ENCODE results near the gene LCE2D.
"Not testable (repeated sequence)": the region's sequence is repeated elsewhere in the genome, so short reads cannot be mapped to it uniquely, and the experiment has no call there.

LCE2D gene

DNA sequence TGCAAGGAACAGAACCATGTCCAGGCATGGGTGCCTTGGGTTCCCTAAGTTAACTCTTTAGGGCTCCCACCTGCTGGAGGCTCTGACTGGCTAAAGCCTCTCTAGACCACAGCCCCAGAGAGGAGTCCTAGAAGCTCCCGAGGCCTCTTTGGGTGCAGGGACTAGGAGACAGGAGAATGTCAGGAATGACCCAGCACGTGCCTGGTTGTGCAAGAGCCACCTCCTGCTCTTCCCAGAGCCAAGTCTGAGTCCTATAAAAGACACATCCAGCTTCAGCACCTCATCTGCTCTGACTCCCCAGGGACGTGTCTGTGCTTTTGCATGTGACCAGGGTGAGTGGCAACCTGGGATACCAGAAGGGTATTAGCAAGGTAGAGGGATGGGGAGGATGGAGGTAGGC is at the start of gene LCE2D:
LCE2D (plus strand) TSS at position 283 of the 400 bp plus-strand sequence. CDS start 726 bp downstream, outside the sequence.
- intact Hi-C loops (cut with DNase I), result no loop called here
- DNase-seq, result no peak

- intact Hi-C loops (cut with DNase I), result no loop called here
Observed at GRCh38 chr1:152613511-152613910, 49.7 kb upstream of the LCE2D start, which contains the start of gene LCE3B. TSS of gene LCE3B (plus strand) at chr1:152613811. CDS start at chr1:152613811, 0 bp downstream.

GRCh38 chr1:152621993-152622392 is 41.2 kb upstream of the LCE2D start:
- no peak for DNase-seq
- intact Hi-C loops (cut with DNase I), result no loop called here

More at GRCh38 chr1:152613511-152613910, 49.7 kb upstream of the LCE2D start, which contains the start of gene LCE3B:
- no peak for DNase-seq

DNA sequence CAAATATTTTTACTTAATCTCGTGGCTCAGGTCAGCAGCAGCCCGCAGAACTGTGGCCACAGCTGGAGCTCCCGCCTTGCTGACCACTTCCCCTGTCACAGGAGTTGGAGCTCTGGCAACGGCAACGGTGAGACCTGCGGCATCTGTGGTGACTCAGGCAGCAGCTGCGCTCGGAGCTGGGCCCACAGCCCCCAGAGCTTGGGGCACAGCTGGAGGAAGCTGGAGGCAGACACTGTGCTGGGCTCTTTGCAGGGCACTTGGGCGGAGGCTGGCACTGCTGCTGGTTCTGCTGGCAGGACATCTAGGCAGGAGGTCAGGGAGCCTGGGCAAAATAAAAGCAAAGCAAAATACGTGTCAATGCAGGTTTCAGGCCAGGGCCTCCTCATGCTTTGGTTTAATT is 40.4 kb upstream of the LCE2D start, which contains the start of gene LCE3A:
LCE3A (minus strand) TSS at position 301 of the 400 bp plus-strand sequence; CDS start at position 301, 0 bp downstream.
- intact Hi-C loops (cut with DNase I), result no loop called here
- DNase-seq, result no peak

- intact Hi-C loops (cut with DNase I), result no loop called here
Observed at GRCh38 chr1:152623203-152623844, 39.9 kb upstream of the LCE2D start.

GRCh38 chr1:152626744-152627143 is 36.4 kb upstream of the LCE2D start:
- DNase-seq, result no peak
- intact Hi-C loops (cut with DNase I), result no loop called here

More at GRCh38 chr1:152623203-152623844, 39.9 kb upstream of the LCE2D start:
- DNase-seq, result no peak

DNA sequence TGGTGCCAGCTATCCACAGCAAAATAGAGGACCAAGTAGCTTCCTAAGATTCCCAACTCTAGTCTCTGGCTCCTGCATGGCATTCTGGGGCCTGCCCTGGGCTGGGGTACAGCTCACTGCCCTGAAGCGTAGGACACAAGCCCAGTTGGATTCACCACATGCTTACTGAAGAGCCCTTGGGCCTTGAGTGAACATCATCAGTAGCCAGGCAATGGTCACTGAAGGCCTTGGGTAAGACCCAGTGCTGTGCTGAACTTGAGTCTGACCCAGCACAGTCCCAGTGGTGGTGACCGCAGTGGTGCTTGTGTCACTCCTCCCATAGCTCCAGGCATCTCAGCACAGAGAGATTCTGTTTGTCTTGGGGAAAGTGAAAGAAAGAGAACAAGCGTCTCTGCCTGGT is 32.6 kb upstream of the LCE2D start:
- DNase-seq, result no peak
- intact Hi-C loops (cut with DNase I), result no loop called here

GRCh38 chr1:152640351-152640750 is 22.8 kb upstream of the LCE2D start:
- intact Hi-C loops (cut with DNase I), result no loop called here
- no peak for DNase-seq

DNA sequence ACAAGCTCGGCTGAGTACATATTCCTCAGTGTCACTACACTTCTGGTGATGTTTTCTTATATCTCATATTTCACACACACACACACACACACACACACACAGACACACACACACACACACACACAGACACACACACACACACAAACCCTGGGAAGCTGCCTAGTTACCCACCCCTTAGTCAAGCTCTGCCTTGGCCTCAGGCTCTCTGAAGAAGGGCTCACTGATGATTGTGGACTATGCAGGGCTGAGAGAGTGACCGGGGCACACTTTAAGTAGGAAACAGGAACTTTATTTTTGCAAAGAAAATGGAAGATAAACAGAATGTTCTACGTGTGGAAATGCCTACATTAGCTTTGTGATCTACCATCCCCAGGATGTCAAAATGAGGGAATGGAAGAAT is 19.2 kb upstream of the LCE2D start:
- no peak for DNase-seq
- intact Hi-C loops (cut with DNase I), result no loop called here

DNA sequence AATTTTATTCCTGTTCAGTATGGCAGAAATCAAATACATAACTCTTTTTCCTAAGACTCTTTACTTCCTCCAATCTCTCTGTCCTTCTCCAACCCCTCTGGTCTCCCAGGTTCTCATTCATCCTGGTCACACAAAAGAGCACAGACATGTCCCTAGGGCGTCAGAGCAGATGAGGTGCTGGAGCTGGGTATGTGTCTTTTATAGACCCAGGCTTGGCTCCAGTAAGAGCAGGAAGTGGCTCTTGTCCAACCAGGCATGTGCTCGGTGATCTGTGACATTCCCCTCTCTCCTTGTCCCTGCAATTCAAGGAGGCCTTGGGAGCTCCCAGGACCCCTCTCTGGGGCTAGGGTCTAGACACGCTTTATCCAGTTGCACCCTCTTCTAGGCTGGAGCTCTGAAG is 18.0 kb upstream of the LCE2D start:
- intact Hi-C loops (cut with DNase I), result no loop called here
- DNase-seq, result no peak

DNA sequence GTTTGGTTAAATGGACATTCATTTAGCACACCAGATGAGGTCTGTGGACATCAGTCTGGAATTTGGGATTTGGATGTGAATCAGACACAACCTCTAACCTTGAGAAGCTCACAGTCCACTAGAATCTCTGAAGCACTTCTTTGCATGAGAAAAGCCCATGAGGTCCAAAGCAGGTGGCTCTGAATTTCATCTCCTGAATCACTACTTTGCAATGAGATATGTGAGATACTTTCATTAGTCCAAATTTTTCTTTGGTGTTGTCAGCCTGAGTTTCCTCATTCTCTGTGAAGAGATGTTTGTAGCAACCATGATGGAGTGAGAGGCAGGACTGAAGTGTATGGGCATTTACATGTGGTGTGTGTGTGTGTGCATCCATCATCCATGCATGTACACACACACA is 16.5 kb upstream of the LCE2D start:
- no peak for DNase-seq
- intact Hi-C loops (cut with DNase I), result no loop called here

GRCh38 chr1:152654110-152654509 is 9.1 kb upstream of the LCE2D start:
- peak; percentile 11 to 86 (median 60) for DNase-seq
- intact Hi-C loops (cut with DNase I), result loop anchor here (10.0 kb wide), 1 partner anchor 571 kb away; no protein-coding TSS in a partner anchor

DNA sequence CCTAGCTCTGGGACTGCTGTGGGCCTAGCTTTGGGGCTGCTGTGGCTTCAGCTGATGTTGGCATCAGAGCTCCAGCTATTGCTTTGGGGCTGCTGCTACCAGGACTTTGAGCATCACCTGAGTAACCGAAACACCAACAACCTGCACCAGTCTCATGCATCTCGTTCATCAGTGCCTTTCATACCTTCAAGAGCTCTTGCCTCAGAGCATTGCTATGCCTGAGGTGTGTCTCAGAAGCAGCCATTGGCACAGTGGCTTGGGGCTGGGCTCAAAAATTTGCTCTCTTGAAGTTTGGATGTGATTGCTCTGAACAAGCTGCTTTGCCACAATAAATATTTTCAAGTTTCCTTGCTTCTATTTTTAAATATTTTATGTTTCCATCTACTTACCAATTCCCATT is 6.7 kb upstream of the LCE2D start:
- DNase-seq, result no peak
- intact Hi-C loops (cut with DNase I), result loop anchor here (10.0 kb wide), 1 partner anchor 568 kb away; no protein-coding TSS in a partner anchor

DNA sequence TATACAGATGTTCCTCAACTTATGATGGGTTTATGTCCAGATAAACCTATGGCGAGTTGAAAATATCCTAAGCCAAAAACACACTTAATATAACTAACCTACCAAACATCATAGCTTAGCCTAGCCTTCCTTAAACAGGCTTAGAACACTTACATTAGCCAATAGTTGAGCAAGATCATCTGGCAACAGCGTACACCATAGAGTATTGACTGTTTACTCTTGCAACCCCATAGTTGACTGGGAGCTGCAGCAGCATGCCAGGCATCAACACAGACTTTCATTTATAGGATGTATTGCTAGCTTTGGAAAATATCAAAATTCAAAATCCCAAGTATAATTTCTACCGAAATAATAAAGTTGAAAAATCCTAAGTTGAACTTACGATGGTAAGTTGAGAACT is 5.5 kb upstream of the LCE2D start:
- DNase-seq, result no peak
- intact Hi-C loops (cut with DNase I), result loop anchor here (10.0 kb wide), 1 partner anchor 567 kb away; no protein-coding TSS in a partner anchor

DNA sequence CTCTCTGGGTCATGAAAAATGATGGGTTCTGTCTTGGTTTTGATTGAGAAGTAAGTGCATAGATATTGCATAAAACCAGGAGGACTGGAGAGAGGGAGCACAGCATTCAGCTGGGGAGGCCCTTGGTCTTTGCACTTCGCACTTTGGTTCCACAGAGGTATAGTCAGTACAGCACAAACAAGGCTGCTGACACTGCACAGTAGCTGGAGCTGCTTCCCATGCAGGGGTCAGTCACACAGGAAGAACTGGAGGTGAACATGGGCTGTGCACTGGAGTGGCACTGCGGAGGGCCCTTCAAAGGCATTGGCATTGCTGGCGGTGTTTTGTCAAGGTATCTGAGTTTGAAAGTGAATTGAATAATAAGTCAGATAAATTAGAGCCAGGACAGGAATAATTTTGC is 4.5 kb upstream of the LCE2D start:
- no peak for DNase-seq
- intact Hi-C loops (cut with DNase I), result loop anchor here (10.0 kb wide), 1 partner anchor 566 kb away; no protein-coding TSS in a partner anchor

DNA sequence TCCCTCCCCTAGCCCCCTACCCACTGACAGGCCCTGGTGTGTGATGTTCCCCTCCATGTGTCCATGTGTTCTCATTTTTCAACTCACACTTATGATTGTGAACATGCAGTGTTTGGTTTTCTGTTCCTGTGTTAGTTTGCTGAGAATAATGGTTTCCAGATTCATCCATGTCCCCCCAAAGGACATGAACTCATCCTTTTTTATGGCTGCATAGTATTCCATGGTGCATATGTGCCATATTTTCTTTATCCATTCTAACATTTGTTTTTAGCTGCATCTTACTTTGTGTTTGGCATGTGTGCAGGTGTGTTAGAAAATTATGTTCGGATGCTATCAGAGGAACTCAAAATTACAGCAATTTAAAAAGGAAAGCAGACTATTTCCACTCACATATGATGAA is 3.0 kb downstream of the LCE2D start:
- intact Hi-C loops (cut with DNase I), result not testable (repeated sequence)

GRCh38 chr1:152667648-152668047 is 4.5 kb downstream of the LCE2D start:
- intact Hi-C loops (cut with DNase I), result no loop called here
- no peak for DNase-seq

More for the DNA sequence above, 3.0 kb downstream of the LCE2D start:
- not testable (repeated sequence) for DNase-seq

DNA sequence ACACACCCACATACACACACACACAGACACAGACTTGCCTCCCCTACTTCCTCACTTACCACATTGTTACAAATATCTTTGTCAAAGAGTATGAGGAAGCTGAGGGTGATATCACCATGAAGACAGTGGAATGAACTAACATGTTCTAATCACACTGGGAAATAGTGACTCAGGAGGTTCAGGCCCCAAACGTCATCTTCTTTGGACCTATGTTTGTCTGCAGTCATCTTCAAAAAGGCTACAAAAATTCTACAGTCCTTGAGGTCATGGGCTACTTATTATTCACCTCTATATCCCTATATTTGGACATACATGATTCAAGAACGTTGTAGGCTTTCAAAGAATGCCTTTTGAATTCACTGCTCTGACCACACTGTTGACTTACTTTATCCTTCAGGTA is 9.8 kb downstream of the LCE2D start:
- no peak for DNase-seq
- intact Hi-C loops (cut with DNase I), result no loop called here

GRCh38 chr1:152674983-152675382 is 11.8 kb downstream of the LCE2D start, which contains the start of gene LCE2C:
TSS of gene LCE2C (plus strand) at chr1:152675279. CDS start at chr1:152676016, 737 bp downstream.
- DNase-seq; intact Hi-C loops (cut with DNase I): not testable (repeated sequence)

DNA sequence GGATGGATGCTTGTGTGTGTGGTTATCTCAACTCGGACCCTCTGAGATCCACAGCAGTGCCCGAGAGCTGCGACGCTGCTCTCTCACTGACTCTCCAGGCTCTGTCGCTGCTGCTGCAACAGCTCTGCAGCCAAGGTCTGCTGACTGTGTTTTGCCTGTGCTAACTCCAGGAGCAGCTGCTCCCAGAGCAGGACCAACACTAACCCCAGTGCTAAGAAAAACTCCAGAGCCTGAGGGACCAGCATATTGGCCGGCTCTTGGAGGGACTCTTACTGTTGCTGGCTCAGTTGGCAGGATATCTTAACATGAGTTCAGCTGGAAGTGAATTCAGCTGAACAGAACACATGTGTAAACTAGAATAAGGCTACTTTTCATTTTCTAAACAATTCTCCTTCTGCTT is 16.3 kb downstream of the LCE2D start:
- intact Hi-C loops (cut with DNase I), result no loop called here
- DNase-seq, result no peak

DNA sequence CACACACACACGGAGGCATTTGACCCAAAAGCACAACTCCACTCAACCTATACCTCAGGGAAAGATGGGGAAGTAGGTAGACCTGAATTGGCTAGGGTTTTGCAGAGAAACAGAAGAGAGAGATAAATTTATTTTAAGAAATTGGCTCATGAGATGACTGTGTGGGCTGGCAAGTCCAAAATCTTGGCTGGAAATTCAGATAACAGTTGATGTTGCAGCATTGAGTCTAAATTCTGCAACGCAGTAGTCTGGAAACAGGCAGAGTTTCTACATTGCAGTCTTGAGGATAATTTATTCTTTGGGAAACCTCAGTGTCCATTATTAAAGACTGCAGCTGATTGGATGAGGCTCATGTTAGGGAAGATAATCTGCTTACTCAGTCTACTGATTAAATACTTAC is 18.4 kb downstream of the LCE2D start:
- intact Hi-C loops (cut with DNase I), result no loop called here

More for the DNA sequence above, 18.4 kb downstream of the LCE2D start:
- no peak for DNase-seq

Data from head of caudate nucleus (tissue), 42 donors.